Activated CD4-positive, alpha-beta T cell treated with anti-CD3 and anti-CD28 coated beads, Interleukin-2, amount 10 ng/mL, durations not matched to agents 24 days and 14 days (primary cell): ENCODE data around the gene LELP1. TPM values are rescaled to one million over a fixed set of nuclear protein-coding genes. Genes with fewer than 3 reads are reported as not detected.
"Not testable (repeated sequence)": the region's sequence is repeated elsewhere in the genome, so short reads cannot be mapped to it uniquely, and the experiment has no call there.

Source experiments
- DNase-seq: peaks from one replicate; pipeline ENCODE4 v3.0.0; 2022
- H3K27ac Mint-ChIP-seq: one replicate; pipeline ENCODE4 v1.8.0; 2022; ENCODE audit warnings: mild to moderate bottlenecking, mixed read lengths
- H3K27me3 Mint-ChIP-seq: one replicate; pipeline ENCODE4 v1.8.0; 2022; ENCODE audit warnings: mixed read lengths
- H3K36me3 Mint-ChIP-seq: one replicate; pipeline ENCODE4 v1.8.0; 2022; ENCODE audit warnings: low read depth, mild to moderate bottlenecking, mixed read lengths
- H3K4me1 Mint-ChIP-seq: one replicate; pipeline ENCODE4 v1.8.0; 2021; ENCODE audit warnings: mixed read lengths
- H3K4me3 Mint-ChIP-seq: one replicate; pipeline ENCODE4 v1.8.0; 2022; ENCODE audit warnings: mild to moderate bottlenecking, moderate library complexity, mixed read lengths
- H3K9me3 Mint-ChIP-seq: one replicate; pipeline ENCODE4 v1.8.0; 2021; ENCODE audit warnings: mixed read lengths
- intact Hi-C: fragments of 100-400 bp; cut with micrococcal nuclease; formaldehyde crosslinking; loops from one replicate; pipeline ENCODE4 v1.15.1; 2023
- total RNA-seq: library from RNA; stranded (reverse); gene quantifications from 2 replicates; pipeline ENCODE4 v1.2.3, GENCODE V29; 2022

The LELP1 gene
- total RNA-seq, 1 donor from 2014 or later, result not detected

DNA sequence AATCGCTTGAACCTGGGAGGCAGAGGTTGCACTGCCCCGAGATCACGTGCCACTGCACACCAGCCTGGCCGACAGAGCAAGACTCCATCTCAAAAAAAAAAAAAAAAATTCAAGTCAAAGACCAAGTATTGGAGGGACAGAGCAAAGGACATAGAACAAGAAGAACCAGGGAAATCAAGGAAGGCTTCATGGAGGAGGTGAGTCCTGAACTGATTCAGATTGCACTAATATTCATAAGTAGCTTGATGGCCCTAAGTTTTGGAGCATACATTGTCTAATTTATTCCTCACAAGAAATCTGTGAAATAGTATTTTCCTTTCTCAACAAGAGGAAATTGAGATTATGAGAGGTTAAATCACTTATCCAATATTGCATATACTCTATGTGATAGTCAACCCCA lies 10.3 kb downstream of the LELP1 start:
- no peak for DNase-seq
- Mint-ChIP-seq H3K4me1 (peaks cover 7% of the 10 kb centered on the region), H3K36me3 (no peaks in the 10 kb centered on the region), H3K9me3 (no peaks in the 10 kb centered on the region), H3K4me3 (no peak overlapping the region), H3K27ac (no peak overlapping the region), H3K27me3 (peaks cover 15% of the 10 kb centered on the region)
- intact Hi-C loops, result no loop called here

DNA sequence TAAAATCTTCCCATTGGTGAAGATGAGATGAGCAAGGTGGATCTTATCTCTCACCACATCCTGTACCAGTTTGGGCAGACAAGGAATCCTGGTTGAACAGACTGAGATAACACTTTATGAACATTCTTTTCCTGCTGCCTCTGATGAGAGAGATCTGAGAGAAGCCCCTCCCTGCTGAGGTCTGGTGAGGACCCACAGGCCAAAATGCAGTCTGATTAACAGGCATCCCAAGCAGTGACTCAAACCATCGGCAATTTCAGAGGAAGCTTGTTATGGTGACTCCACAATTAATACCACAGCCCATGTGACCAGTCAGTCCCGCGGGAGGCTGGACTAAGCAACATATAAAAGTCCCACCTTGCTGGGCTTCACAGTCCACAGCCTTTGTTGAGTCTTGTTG lies 14.0 kb downstream of the LELP1 start, which contains the start of gene PRR9:
PRR9 (plus strand) TSS at position 373 of the 400 bp plus-strand sequence. CDS start 561 bp downstream, outside the sequence.
- peaks cover 19% of the 10 kb centered on the region for H3K27me3 Mint-ChIP-seq
- H3K4me1 Mint-ChIP-seq, result peaks cover 7% of the 10 kb centered on the region
- intact Hi-C loops, result no loop called here
- no peak within 1 kb of the TSS for H3K4me3 Mint-ChIP-seq
- DNase-seq, result no peak
- H3K9me3 Mint-ChIP-seq, result no peaks in the 10 kb centered on the region
- H3K36me3 Mint-ChIP-seq, result no peaks in the 10 kb centered on the region
- no peak within 1 kb of the TSS for H3K27ac Mint-ChIP-seq

DNA sequence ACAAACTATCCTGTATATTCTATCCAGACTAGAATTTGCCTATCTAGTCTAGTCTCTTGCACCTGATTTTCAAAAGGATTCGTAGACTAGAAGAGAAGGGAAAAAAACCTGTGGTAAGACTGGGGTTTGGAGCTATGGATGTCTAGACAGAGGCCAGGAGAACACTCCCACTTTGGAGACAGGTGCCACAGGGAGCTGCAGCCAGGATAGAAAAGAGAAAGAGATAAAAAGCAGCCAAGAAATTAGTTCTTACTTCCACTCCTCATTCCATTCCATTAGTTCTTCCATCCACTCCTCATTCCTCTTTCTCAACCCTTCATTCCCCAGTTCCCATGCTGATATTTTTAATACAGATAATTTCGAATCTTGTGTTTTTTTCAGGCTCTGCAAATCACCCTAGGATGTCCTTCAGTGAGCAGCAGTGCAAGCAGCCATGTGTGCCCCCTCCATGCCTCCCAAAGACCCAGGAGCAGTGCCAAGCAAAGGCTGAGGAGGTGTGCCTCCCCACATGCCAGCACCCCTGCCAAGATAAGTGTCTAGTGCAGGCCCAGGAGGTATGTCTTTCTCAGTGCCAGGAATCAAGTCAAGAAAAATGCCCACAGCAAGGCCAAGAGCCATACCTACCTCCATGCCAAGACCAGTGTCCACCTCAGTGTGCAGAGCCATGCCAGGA lies 14.7 kb downstream of the LELP1 start:
- Mint-ChIP-seq H3K9me3 (no peaks in the 10 kb centered on the region), H3K27ac (no peak overlapping the region), H3K27me3 (peaks cover 19% of the 10 kb centered on the region), H3K4me1 (peaks cover 7% of the 10 kb centered on the region), H3K4me3 (no peak overlapping the region), H3K36me3 (no peaks in the 10 kb centered on the region)
- intact Hi-C loops, result no loop called here
- no peak for DNase-seq

DNA sequence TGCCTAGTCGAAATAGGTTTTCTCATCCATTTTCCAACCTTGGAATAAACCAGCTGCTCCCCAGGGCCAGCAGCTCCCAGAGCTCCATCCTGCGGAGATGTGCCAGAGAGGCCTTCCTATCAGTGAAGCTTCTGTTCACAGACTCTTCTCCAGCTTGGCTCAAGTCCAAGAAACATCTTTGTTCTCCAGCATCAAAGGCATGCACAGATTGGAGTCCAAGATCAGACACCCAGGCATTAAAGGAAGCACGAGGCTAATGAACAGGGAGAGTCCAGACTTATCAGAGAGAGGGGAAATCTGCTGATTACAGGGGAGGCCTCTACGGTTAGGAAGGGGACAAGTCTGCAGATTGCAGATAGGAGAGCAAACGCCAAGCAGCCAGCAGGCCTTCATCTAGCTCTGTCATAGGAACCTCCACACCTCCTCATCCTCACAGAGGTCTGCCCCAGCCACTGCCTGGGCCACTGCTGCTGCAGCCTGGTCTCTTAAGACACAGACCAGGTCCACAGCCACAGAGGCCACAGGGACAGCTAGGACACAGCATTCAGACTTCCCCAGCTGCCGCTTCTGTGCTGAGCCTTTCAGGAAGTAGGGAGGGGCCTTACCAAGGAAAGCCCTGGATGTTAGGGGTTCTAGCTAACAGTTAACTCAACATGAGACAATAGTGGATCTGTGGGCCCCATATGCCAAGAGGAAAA lies 17.5 kb downstream of the LELP1 start:
- no peak for DNase-seq
- no peak overlapping the region for H3K27ac Mint-ChIP-seq
- H3K9me3 Mint-ChIP-seq, result no peaks in the 10 kb centered on the region
- intact Hi-C loops, result no loop called here
- no peaks in the 10 kb centered on the region for H3K36me3 Mint-ChIP-seq
- H3K27me3 Mint-ChIP-seq, result peaks cover 14% of the 10 kb centered on the region
- H3K4me3 Mint-ChIP-seq, result no peak overlapping the region
- H3K4me1 Mint-ChIP-seq, result peaks cover 7% of the 10 kb centered on the region

DNA sequence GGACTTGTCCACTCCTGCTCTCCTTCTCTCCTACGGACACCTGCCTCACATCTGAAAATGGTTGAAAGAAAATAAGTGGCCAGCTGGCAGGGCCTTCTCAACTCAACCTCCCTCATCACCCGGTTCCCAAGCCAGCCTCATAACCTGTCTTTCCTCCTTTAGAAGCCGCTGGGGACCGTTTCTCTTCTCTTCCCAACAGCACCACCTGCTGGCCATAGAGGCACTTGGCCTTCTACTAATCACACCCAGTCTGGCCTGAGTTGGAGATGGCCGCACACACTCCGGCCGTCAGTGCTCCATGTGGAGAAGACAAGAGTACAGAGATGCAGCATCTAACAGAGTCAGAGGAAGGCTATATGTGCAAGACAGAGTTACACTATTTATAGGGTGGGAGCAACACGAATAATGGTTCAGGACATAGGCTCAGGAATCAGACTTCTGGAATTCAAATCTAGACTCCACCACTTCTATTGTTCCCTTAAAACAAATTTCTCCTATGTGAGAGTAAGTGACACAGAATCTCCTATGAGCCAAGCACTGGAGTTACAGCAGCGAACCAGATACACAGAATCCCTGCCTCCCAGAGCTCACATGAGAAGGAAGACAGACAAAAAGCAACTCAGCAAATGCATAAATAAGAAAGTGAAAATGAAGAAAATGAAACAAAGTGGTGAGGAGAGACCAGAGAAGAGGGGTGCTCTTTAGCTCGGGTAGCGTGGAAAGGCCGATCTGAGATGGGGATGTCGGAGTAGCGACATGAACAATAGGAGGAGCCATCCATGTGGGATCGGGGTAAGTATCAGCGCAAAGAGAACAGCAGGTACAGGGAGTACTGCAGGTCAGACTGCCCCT lies 20.0 kb downstream of the LELP1 start:
- not testable (repeated sequence) for H3K9me3 Mint-ChIP-seq, H3K4me3 Mint-ChIP-seq, H3K4me1 Mint-ChIP-seq, H3K27me3 Mint-ChIP-seq, H3K36me3 Mint-ChIP-seq, H3K27ac Mint-ChIP-seq
- peak; percentile 85 for DNase-seq
- intact Hi-C loops, result loop anchor here (1.0 to 2.0 kb wide), 2 partner anchors 353 to 568 kb away; no protein-coding TSS in a partner anchor

DNA sequence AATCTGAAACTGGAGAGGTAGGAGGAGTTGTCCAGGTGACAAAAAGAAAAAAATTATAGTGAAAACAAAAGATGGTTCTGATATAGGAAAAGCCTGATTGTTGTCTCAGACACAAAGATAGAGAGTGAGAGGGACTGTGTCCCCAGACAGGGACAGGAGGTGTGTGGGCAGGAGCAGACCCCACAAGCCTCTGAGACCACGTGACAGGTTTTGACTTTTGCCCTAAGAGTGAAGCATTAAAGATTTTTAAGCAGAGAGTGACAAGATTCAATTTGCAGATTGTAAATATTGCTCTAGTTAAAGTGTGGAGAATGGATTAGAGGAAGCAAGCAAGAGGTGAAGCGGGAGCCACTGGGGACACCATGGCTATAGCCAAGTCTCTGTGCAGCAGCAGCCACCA lies 24.6 kb downstream of the LELP1 start:
- DNase-seq, result no peak
- intact Hi-C loops, result no loop called here
- H3K36me3 Mint-ChIP-seq, result no peaks in the 10 kb centered on the region
- peaks cover 3% of the 10 kb centered on the region for H3K27me3 Mint-ChIP-seq
- no peak overlapping the region for H3K27ac Mint-ChIP-seq
- H3K9me3 Mint-ChIP-seq, result no peaks in the 10 kb centered on the region
- H3K4me3 Mint-ChIP-seq, result no peak overlapping the region
- no peaks in the 10 kb centered on the region for H3K4me1 Mint-ChIP-seq

DNA sequence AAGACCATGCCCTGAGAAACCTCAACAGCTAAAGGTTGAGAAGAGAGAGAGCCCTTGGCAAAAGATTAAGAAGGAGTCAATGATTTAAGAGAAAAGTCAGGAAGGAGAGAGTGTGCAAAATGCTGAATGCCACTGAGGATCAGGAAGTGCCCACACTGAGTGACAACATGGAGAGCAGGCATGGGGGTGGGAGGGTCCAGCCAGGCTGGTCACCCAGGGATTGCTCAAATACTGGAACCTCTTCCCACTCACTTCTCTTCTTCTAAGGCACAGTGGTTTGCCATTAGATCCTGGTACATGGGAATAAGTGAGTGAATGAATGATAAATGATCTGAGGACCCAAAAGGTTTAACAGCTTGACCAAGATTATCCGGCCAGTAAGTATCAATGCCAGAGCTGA lies 25.3 kb downstream of the LELP1 start:
- H3K4me1 Mint-ChIP-seq, result no peaks in the 10 kb centered on the region
- H3K27me3 Mint-ChIP-seq, result peaks cover 3% of the 10 kb centered on the region
- no peak overlapping the region for H3K27ac Mint-ChIP-seq
- no peak for DNase-seq
- no peak overlapping the region for H3K4me3 Mint-ChIP-seq
- no peaks in the 10 kb centered on the region for H3K9me3 Mint-ChIP-seq
- intact Hi-C loops, result no loop called here
- no peaks in the 10 kb centered on the region for H3K36me3 Mint-ChIP-seq

DNA sequence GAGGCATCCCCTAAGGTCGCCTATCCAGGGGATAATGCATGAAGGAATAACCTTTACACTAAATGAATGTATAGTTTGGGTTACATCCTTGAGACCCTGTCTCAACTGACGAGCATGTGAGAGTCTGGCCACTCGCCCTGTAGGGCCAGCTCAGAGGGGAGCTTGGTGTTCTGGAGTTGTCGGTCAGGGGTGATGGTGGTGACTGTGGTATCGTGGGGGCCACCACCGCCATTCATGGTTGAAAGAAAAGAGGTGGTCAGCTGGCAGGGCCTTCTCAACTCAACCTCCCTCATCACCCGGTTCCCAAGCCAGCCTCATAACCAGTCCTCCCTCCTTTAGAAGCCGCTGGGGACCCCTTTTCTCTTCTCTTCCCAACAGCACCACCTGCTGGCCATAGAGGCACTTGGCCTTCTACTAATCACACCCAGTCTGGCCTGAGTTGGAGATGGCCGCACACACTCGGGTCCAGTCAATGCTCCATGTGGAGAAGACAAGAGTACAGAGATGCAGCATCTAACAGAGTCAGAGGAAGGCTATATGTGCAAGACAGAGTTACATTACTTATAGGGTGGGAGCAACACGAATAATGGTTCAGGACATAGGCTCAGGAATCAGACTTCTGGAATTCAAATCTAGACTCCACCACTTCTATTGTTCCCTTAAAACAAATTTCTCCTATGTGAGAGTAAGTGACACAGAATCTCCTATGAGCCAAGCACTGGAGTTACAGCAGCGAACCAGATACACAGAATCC lies 26.0 kb downstream of the LELP1 start:
- H3K36me3 Mint-ChIP-seq, intact Hi-C loops, H3K4me1 Mint-ChIP-seq, H3K9me3 Mint-ChIP-seq, H3K27me3 Mint-ChIP-seq, H3K4me3 Mint-ChIP-seq, H3K27ac Mint-ChIP-seq: not testable (repeated sequence)
- DNase-seq, result peak; percentile 71

DNA sequence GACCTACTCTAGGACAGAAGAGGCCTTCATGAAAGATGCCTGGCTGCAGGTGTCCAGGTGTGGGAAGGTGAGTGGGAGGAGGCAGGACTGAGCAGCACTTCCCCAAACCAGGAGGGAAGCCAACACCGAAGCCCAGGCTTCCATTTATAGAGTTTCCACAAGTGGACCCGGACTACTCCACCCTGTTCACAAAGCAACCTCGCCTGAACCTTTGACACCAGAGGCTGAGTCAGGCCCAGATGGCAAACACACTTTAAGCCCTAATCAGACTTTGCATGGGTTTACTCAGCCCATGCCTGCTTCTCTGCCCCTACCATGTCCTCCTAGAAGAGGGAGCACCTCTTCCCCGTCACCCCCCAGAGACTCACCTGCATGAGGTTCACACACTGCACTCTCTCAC lies 28.1 kb downstream of the LELP1 start:
- H3K27ac Mint-ChIP-seq, result no peak overlapping the region
- no peak overlapping the region for H3K4me3 Mint-ChIP-seq
- H3K4me1 Mint-ChIP-seq, result no peaks in the 10 kb centered on the region
- DNase-seq, result no peak
- no peaks in the 10 kb centered on the region for H3K9me3 Mint-ChIP-seq
- H3K27me3 Mint-ChIP-seq, result peaks cover 9% of the 10 kb centered on the region
- H3K36me3 Mint-ChIP-seq, result no peaks in the 10 kb centered on the region
- intact Hi-C loops, result no loop called here

DNA sequence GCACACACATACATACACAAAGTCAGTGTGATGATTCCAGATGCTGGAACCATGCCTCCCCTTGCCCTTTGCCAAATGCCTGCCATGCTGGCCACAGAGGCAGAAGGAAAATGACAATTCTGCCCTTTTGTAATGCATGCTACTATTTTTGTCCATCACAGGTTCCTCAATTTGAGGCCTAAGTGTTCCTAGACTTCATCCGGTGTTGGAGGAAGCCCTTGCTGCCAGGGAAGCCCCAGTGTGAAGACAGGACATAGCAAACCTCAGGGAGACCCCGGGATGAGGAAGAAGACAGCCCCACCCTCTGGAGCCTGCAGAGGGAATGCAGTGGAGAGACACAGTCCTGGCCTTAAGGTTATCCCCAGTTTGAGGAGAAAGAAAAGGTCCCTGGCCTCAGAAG lies 28.6 kb downstream of the LELP1 start:
- Mint-ChIP-seq H3K36me3 (no peaks in the 10 kb centered on the region), H3K9me3 (no peaks in the 10 kb centered on the region), H3K27me3 (peaks cover 9% of the 10 kb centered on the region), H3K4me3 (no peak overlapping the region), H3K27ac (no peak overlapping the region), H3K4me1 (no peaks in the 10 kb centered on the region)
- intact Hi-C loops, result no loop called here
- DNase-seq, result no peak

DNA sequence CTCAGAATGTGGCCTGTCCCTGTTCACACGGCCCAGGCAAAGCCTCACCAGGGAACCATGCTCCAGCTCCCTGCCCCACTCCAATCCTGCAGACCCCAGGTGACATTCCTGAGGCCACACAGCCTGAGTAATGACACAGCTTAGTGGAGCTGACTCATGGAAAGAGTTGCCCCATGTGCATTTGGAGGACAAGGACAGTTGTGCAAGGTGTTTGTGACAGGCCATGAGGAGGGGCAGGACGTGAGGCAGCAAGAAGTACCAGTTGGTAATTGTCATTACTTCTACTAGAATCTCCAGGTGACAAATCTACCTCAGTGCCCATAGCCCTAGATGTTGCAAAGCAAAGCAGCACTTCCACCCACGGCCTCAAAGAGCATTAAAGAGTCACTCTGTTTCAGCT lies 29.3 kb downstream of the LELP1 start:
- no peak overlapping the region for H3K27ac Mint-ChIP-seq
- no peaks in the 10 kb centered on the region for H3K36me3 Mint-ChIP-seq
- no peaks in the 10 kb centered on the region for H3K4me1 Mint-ChIP-seq
- no peak overlapping the region for H3K4me3 Mint-ChIP-seq
- peaks cover 10% of the 10 kb centered on the region for H3K27me3 Mint-ChIP-seq
- no peak for DNase-seq
- no peaks in the 10 kb centered on the region for H3K9me3 Mint-ChIP-seq
- intact Hi-C loops, result no loop called here

DNA sequence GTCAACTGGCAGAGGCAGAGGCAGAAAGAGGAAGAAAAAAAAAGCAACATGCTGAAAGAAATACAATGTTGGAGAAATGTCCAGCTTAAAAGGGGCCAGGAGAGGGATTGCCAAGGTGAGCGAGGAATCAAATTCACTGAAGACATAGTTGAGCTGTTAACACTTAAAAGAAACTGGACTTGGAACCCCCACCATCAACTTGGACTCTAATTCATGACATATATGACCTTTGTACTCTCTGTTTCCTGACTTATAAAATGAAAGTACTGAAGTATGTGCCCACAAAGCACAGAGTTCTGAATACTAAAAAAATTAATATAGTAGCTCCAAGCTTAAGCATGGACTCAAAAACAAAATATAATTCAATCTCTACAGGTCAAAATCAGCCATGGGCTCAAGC lies 30.2 kb downstream of the LELP1 start:
- Mint-ChIP-seq H3K36me3 (no peaks in the 10 kb centered on the region), H3K27ac (no peak overlapping the region), H3K27me3 (peaks cover 10% of the 10 kb centered on the region), H3K4me3 (no peak overlapping the region), H3K4me1 (no peaks in the 10 kb centered on the region), H3K9me3 (no peaks in the 10 kb centered on the region)
- DNase-seq, result no peak
- intact Hi-C loops, result no loop called here

DNA sequence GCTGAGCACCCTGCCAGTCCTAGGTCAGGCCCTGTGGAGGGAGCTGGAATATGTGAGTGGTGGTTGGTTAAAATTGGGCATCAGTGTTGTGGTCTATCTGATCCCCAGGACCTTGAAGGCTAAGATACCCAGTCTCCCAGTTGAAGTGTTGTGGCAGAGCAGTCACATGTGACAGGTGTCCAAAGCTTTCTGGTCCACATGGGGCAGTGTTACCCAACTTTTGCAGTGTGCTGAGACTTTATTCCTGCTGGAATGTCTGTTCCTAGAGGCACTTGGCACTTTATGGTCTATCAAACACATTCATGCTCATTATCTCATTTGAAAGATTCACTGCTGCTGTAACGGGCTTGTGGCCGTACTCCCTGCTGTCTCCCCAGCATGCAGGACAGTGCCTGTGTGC lies 35.3 kb downstream of the LELP1 start:
- Mint-ChIP-seq H3K27ac (no peak overlapping the region), H3K9me3 (no peaks in the 10 kb centered on the region), H3K4me3 (no peak overlapping the region), H3K27me3 (peaks cover 8% of the 10 kb centered on the region), H3K4me1 (no peaks in the 10 kb centered on the region), H3K36me3 (no peaks in the 10 kb centered on the region)
- intact Hi-C loops, result no loop called here
- no peak for DNase-seq
